CD1c-positive myeloid dendritic cell (primary cell): ENCODE results near the gene MGAT2.
"Not testable (repeated sequence)": the region's sequence is repeated elsewhere in the genome, so short reads cannot be mapped to it uniquely, and the experiment has no call there.

Experiments
- DNase-seq: peaks from one replicate; pipeline ENCODE4 v3.0.0-alpha.2; 2016; ENCODE audit errors: extremely low spot score

MGAT2 gene

DNA sequence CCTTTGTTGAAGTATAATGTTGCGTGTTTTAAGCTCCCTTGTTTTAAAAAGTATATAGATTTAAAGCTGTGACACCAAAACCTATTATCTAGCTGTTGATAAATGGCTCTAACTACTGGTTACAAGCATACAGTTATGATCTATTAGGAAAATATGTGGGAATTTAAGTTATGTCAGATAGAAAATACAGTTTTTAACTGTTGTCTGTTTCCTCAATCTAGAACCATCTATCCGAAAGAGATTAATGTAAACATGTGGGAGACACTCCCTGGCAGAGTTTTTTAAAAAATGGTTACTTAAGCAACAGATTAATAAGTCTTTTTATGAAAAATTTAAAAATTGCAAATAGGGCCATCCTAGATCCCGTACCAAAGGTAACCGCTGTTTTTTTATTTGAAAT, 8.3 kb upstream of the MGAT2 start:
- no peak for DNase-seq

DNA sequence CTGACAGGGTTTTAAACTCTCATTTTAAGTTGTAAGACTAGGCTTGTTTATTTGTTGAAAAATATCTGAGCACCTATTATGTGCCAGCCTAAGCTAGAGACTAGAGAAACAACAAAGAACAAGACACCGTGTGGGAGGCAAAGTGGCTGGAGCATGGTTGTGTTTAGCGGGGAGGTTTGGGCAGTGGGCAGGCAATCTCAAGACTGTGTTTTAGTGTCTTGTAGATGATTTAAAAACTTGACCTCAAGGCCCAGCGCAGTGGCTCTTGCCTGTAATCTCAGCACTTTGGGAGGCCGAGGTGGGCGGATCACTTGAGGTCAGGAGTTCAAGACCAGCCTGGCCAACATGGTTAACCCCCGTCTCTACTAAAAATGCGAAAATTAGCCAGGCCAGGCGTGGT, 7.9 kb upstream of the MGAT2 start:
- DNase-seq = no peak

- DNase-seq = no peak
Measured at GRCh38 chr14:49614196-49614595, 6.4 kb upstream of the MGAT2 start.

DNA sequence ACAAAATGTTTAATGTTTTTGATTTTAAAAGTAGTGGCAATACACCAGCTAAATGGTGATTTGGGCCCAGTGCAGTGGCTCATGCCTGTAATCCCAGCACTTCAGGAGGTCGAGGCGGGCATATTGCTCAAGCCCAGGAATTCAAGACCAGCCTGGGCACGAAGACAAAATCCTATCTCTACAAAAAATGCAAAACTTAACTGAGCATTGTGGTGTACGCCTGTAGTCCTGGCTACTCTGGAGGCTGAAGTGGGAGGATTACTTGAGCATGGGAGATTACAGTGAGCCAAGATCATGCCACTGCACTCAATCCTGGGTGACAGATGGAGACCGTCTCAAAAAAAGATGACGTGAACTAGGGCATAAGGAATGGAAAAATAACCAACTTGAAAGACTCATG, 4.8 kb upstream of the MGAT2 start:
- DNase-seq = no peak

GRCh38 chr14:49617852-49618519, 2.6 kb upstream of the MGAT2 start:
- no peak for DNase-seq

- not testable (repeated sequence) for DNase-seq
Measured at GRCh38 chr14:49619273-49619672, 1.3 kb upstream of the MGAT2 start.

DNA sequence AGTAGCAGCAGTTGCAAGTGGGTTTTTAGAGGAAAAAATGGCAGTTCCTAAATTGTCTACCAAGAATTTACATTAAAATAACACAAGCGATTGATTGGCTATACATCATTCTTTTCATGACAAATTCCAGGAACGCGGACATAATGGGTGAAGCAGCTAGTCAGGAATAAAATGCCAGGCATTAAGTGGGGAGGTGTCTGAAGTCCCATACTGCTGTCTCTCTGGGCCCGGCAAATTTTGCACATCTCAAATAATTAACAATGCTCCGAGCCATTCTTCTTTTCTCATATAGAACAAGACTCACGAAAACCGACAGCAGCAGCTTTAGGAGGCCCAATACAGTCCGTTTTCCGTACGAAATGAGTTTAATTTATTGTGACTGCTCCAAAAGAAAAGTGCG, 869 bp upstream of the MGAT2 start:
- no peak for DNase-seq

GRCh38 chr14:49621114-49621881, 699 bp downstream of the MGAT2 start:
- DNase-seq = peak; percentile 90

- DNase-seq = no peak
Measured at GRCh38 chr14:49622022-49622607, 1.5 kb downstream of the MGAT2 start.

DNA sequence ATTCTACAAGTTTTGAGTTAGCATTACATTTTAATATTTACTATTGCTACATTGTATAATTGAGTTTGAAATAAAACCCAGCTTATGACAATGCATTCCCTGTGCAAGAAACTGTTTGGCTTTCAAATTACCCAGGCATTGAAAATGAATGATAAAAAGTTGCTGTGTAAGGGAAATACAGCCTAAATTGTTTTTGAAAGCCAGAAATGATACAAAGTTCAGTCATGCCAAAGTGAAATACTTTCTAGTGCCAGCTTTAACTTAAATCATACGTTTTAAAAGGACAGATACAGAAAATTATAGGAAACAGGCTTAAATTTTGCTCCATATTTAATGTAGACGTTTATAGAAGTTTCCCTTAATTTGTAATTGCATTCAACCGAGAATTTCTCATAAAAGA, 2.8 kb downstream of the MGAT2 start:
- no peak for DNase-seq

GRCh38 chr14:49623941-49624839, 3.6 kb downstream of the MGAT2 start:
- DNase-seq = no peak

GRCh38 chr14:49633640-49634546, 13.3 kb downstream of the MGAT2 start:
- DNase-seq = peak; percentile 97

DNA sequence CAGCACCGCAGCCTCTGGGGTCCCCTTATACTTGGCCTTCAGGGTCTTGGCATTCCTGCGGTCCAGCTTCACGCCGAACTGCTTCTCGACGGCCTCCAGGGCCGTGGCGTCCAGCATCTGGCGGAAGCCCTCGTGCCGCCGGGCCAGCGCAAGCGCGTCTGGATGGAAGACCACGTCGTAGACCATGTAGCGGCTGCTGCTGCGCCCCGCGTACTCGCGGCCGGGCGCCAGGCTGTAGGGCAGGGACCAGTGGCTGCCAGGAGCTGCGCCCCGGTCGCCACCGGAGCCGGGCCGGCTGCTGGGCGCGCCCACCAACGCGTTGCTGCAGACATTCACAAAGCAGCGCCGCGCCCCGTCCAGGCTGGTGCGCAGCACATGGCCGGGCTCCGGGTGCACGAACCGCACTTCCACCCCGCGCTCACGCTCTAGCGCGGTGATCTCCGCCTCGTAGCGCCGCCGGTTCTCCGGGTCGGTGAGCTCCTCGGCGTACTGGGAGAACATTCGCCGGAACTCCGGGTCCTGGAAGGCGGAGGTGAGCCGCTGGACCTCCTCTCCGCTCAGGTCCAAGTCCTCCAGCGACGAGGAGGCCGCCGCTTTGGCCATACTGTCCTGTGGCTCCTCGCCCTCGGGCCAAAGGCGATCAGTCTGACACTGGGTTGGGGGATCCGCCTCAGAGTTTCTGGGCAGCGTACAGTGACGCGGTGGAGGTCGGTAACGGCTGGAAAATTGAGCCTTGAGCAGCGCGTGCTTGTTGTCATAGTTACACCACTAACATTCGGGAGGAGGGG, 14.1 kb downstream of the MGAT2 start, which contains the start of gene DNAAF2:
Gene DNAAF2, minus strand, starts transcription at position 698 of the 788 bp plus-strand sequence. Its CDS starts 95 bp downstream, at position 603.
- DNase-seq = peak; percentile 69

DNA sequence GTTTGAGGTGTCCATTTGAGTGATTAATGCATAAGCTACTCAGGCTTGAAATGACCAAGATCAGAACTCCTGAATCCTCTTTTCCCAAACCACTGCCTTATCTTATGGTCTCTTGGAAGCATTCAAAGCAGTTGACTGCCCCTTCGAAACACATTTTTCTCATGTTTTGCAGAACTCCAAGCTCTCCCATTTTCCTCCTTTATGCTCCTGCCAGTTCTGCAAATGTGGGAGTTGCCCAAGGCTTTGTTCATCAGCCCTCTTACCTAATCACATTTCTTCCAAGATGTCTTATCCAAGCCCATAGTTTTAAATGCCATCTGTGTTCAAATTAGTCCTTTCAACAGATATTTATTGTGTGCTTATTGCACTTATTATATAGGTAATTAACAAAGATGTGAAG, 16.3 kb downstream of the MGAT2 start:
- DNase-seq = no peak

DNA sequence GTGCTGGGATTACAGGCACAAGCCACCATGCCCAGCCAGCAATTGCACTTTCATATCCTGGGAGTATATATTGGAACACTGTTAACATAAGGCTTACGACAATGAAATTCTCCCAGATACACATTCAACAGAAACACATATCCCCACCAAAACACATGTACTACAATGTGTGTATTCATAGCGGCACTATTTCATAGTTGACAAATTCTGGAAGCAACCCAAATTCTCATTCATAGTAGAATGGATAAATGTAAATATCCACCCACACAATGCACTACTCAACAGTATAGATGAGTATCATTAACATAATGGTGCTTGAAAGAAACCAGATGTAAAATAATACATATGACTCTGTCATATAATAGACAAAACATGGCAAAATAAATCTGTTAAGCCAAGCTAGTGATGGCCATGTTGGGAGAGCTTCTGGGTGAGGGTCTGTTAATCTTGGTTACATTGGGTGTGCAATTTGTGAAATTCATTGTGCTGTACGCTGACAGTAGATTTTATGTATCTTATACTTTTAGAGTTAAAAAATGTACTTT, 17.0 kb downstream of the MGAT2 start:
- DNase-seq = no peak

- no peak for DNase-seq
Measured at GRCh38 chr14:49640540-49641417, 20.2 kb downstream of the MGAT2 start.

GRCh38 chr14:49641697-49642129, 21.1 kb downstream of the MGAT2 start:
- no peak for DNase-seq

DNA sequence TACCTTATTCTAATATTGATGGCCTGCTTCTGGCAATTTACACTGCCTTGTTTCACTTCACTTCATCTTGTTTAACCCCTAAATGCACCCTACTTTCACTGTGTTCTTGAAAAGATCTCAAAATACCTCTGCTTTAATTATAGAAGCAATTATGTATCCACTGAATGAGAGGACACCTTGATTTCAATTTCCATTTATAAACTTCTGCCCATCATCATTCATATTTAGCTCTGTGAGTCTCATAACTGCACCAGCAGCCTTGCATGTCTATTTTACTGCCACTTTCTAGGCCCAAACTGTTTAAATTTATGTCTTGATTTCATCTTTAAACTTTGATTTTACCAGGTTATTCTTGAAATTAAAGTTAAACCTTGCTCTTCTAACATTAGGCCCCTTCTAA, 21.6 kb downstream of the MGAT2 start:
- no peak for DNase-seq

DNA sequence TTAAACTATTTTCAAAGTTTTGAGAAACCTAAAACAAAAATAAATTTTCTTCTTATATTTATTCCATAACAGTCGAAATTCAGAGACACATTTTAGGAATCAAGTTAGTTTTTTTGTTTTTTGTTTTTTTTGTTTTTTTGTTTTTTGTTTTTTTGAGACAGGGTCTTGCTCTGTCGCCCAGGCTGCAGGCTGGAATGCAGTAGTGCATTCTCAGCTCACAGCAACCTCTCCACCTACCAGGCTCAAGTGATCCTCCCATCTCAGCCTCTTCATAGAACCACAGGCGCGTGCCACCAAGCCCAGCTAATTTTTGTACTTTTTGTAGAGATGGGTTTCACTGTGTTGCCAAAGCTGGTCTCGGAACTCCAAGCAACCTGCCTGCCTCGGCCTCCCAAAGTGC, 32.9 kb downstream of the MGAT2 start:
- DNase-seq = no peak
